Mucosa of descending colon (tissue), 3 donors: ENCODE data around the gene THAP8. TPM values are rescaled to one million over a fixed set of nuclear protein-coding genes. Genes with fewer than 3 reads are reported as not detected.

Experiments used
- ATAC-seq: fragments of 200-7000 bp; cut with Tn5 transposase; one replicate; pipeline ENCODE4 v1.9.1; 2020; ENCODE audit warnings: mild to moderate bottlenecking, moderate library complexity
- DNase-seq, 3 donors: peaks; one replicate each; pipeline ENCODE4 v3.0.0-alpha.2; 2020
- H3K36me3 ChIP-seq: fragments of 200-600 bp; one replicate; pipeline ENCODE4 v1.8.0; 2021; ENCODE audit warnings: low read depth, mild to moderate bottlenecking
- H3K4me1 ChIP-seq: fragments of 200-600 bp; one replicate; pipeline ENCODE4 v1.8.0; 2021; ENCODE audit warnings: low read depth, mild to moderate bottlenecking
- H3K4me3 ChIP-seq: fragments of 200-600 bp; one replicate; pipeline ENCODE4 v1.8.0; 2021; ENCODE audit warnings: mild to moderate bottlenecking
- H3K9me3 ChIP-seq: fragments of 200-600 bp; one replicate; pipeline ENCODE4 v1.8.0; 2021; ENCODE audit warnings: mild to moderate bottlenecking
- CTCF ChIP-seq: fragments of 200-600 bp; IDR thresholded peaks from one replicate; pipeline ENCODE4 v1.8.0; 2022; ENCODE audit warnings: antibody characterized with exemption, mild to moderate bottlenecking
- intact Hi-C, 2 donors: fragments of 100-400 bp; cut with DNase I in 1 of 2; cut with micrococcal nuclease in 1 of 2; formaldehyde crosslinking; loops; one replicate each; pipeline versions ENCODE4 v1.11.0 to v1.11.1; 2022; cut with DNase I, micrococcal nuclease
- total RNA-seq, 3 donors: library from RNA; stranded (reverse); fragmentation: NEBNext Ultra II Directional in 2 of 3; extraction: Animal tissue kit (Norgen Biotek cat#: 25700) in 2 of 3; gene quantifications; one replicate each; pipeline versions ENCODE4 v1.2.1 to v1.2.4, GENCODE V29; 2021 to 2023
- donor health status: DM: no; HTN: no; CAD: no; lungs with moderate emphysema.
- donor health status: DM: no; HTN: no; CAD: no.
- donor health status: DM: no; HTN: yes; CAD: no.

THAP8 gene
- total RNA-seq, 3 donors from 2014 or later, result 3.7 to 10.1 (median 4.4) TPM

GRCh38 chr19:35992907-35993765 is 60.9 kb downstream of the THAP8 start:
- H3K4me3 ChIP-seq, result no peak overlapping the region
- no peak for DNase-seq
- no peaks in the 10 kb centered on the region for H3K36me3 ChIP-seq
- no peak for TF ChIP-seq CTCF
- no peak for ATAC-seq
- intact Hi-C loops, result no loop called here
- peaks cover 15% of the 10 kb centered on the region for H3K4me1 ChIP-seq
- H3K9me3 ChIP-seq, result no peaks in the 10 kb centered on the region

- TF ChIP-seq CTCF, result no peak
- Histone ChIP-seq H3K9me3 (no peaks in the 10 kb centered on the region), H3K4me1 (peaks cover 13% of the 10 kb centered on the region), H3K36me3 (no peaks in the 10 kb centered on the region), H3K4me3 (no peak overlapping the region)
- DNase-seq, result no peak
- ATAC-seq, result no peak
- intact Hi-C loops, result no loop called here
Observed at GRCh38 chr19:35991731-35992450, 62.2 kb downstream of the THAP8 start.

GRCh38 chr19:35990771-35991730 is 63.0 kb downstream of the THAP8 start:
- H3K9me3 ChIP-seq, result no peaks in the 10 kb centered on the region
- no peak overlapping the region for H3K4me3 ChIP-seq
- ATAC-seq, result no peak
- no peak for TF ChIP-seq CTCF
- H3K36me3 ChIP-seq, result no peaks in the 10 kb centered on the region
- no peak for DNase-seq
- peaks cover 4% of the 10 kb centered on the region for H3K4me1 ChIP-seq
- intact Hi-C loops, result no loop called here

- intact Hi-C loops, result no loop called here
- TF ChIP-seq CTCF, result no peak
- no peak for ATAC-seq
- H3K9me3 ChIP-seq, result no peaks in the 10 kb centered on the region
- H3K4me3 ChIP-seq, result no peak overlapping the region
- no peaks in the 10 kb centered on the region for H3K4me1 ChIP-seq
- DNase-seq, result no peak
- no peaks in the 10 kb centered on the region for H3K36me3 ChIP-seq
Observed at GRCh38 chr19:35990156-35990555, 63.9 kb downstream of the THAP8 start.

GRCh38 chr19:35988824-35989223 is 65.3 kb downstream of the THAP8 start:
- Histone ChIP-seq H3K4me3 (no peak overlapping the region), H3K4me1 (no peaks in the 10 kb centered on the region), H3K9me3 (no peaks in the 10 kb centered on the region), H3K36me3 (no peaks in the 10 kb centered on the region)
- intact Hi-C loops, result no loop called here
- no peak for TF ChIP-seq CTCF
- DNase-seq, result no peak
- ATAC-seq, result no peak
